Measurements from ENCODE around the gene ZBED2. TPM values are rescaled to one million over a fixed set of nuclear protein-coding genes. Genes with fewer than 3 reads are reported as not detected.
"Not testable (repeated sequence)": the region's sequence is repeated elsewhere in the genome, so short reads cannot be mapped to it uniquely, and the experiment has no call there.

ZBED2 gene
- total RNA-seq, 2 donors from 2014 or later, result 0.68 TPM; not detected in 1

- Histone ChIP-seq H3K4me3 (no peak overlapping the region), H3K27me3 (replicated peaks; ENCODE audit: insufficient read depth) (no peaks in the 10 kb centered on the region), H3K27ac (no peak overlapping the region), H3K36me3 (no peaks in the 10 kb centered on the region), H3K9me3 (no peaks in the 10 kb centered on the region), H3K4me1 (replicated peaks) (no peaks in the 10 kb centered on the region)
- no peak for DNase-seq (ENCODE audit: low spot score)
- 82% methylated on average over 2 of the region's 2 CpGs for WGBS
- TF ChIP-seq POLR2A (IDR thresholded peaks at IDR 0.05) (no peak), CTCF (IDR thresholded peaks at IDR 0.05) (no peak), POLR2AphosphoS5 (IDR thresholded peaks at IDR 0.05) (no peak)
- intact Hi-C loops (cut with DNase I), result no loop called here
Measured at GRCh38 chr3:111566844-111567243, 28.3 kb downstream of the ZBED2 start.

GRCh38 chr3:111561902-111562301, 33.2 kb downstream of the ZBED2 start:
- H3K9me3 ChIP-seq; H3K4me1 ChIP-seq (replicated peaks); H3K36me3 ChIP-seq; H3K4me3 ChIP-seq; intact Hi-C loops (cut with DNase I); H3K27me3 ChIP-seq (replicated peaks; ENCODE audit: insufficient read depth); DNase-seq (ENCODE audit: low spot score); H3K27ac ChIP-seq: not testable (repeated sequence)
- 97% methylated on average over 16 of the region's 25 CpGs for WGBS

GRCh38 chr3:111548756-111549155, 46.4 kb downstream of the ZBED2 start:
- no peaks in the 10 kb centered on the region for H3K27me3 ChIP-seq (replicated peaks; ENCODE audit: insufficient read depth)
- H3K9me3 ChIP-seq, result no peaks in the 10 kb centered on the region
- no peaks in the 10 kb centered on the region for H3K4me1 ChIP-seq (replicated peaks)
- H3K4me3 ChIP-seq, result no peak overlapping the region
- no peaks in the 10 kb centered on the region for H3K36me3 ChIP-seq
- intact Hi-C loops (cut with DNase I), result no loop called here
- no peak overlapping the region for H3K27ac ChIP-seq
- DNase-seq (ENCODE audit: low spot score), result no peak
- no peak for TF ChIP-seq POLR2A (IDR thresholded peaks at IDR 0.05)

GRCh38 chr3:111548092-111548491, 47.1 kb downstream of the ZBED2 start:
- no peak for DNase-seq (ENCODE audit: low spot score)
- Histone ChIP-seq H3K4me3 (no peak overlapping the region), H3K27me3 (replicated peaks; ENCODE audit: insufficient read depth) (no peaks in the 10 kb centered on the region), H3K4me1 (replicated peaks) (no peaks in the 10 kb centered on the region), H3K27ac (no peak overlapping the region), H3K36me3 (no peaks in the 10 kb centered on the region), H3K9me3 (no peaks in the 10 kb centered on the region)
- intact Hi-C loops (cut with DNase I), result no loop called here
- TF ChIP-seq POLR2AphosphoS5 (IDR thresholded peaks at IDR 0.05), result no peak
- TF ChIP-seq CTCF (IDR thresholded peaks at IDR 0.05), result no peak
- no peak for TF ChIP-seq POLR2A (IDR thresholded peaks at IDR 0.05)
- 82% methylated on average over 1 of the region's 1 CpG for WGBS

GRCh38 chr3:111547631-111548030, 47.5 kb downstream of the ZBED2 start:
- no peaks in the 10 kb centered on the region for H3K27me3 ChIP-seq (replicated peaks; ENCODE audit: insufficient read depth)
- DNase-seq (ENCODE audit: low spot score), result no peak
- TF ChIP-seq POLR2AphosphoS5 (IDR thresholded peaks at IDR 0.05) (no peak), CTCF (IDR thresholded peaks at IDR 0.05) (no peak), POLR2A (IDR thresholded peaks at IDR 0.05) (no peak)
- H3K9me3 ChIP-seq, result no peaks in the 10 kb centered on the region
- 77% methylated on average over 4 of the region's 4 CpGs for WGBS
- H3K4me1 ChIP-seq (replicated peaks), result no peaks in the 10 kb centered on the region
- intact Hi-C loops (cut with DNase I), result no loop called here
- no peak overlapping the region for H3K4me3 ChIP-seq
- H3K27ac ChIP-seq, result no peak overlapping the region
- no peaks in the 10 kb centered on the region for H3K36me3 ChIP-seq

- Histone ChIP-seq H3K27ac (no peak overlapping the region), H3K9me3 (no peaks in the 10 kb centered on the region), H3K4me1 (replicated peaks) (no peaks in the 10 kb centered on the region), H3K27me3 (replicated peaks; ENCODE audit: insufficient read depth) (no peaks in the 10 kb centered on the region), H3K4me3 (no peak overlapping the region), H3K36me3 (no peaks in the 10 kb centered on the region)
- 57% methylated on average over 2 of the region's 2 CpGs for WGBS
- TF ChIP-seq POLR2A (IDR thresholded peaks at IDR 0.05) (no peak), POLR2AphosphoS5 (IDR thresholded peaks at IDR 0.05) (no peak), CTCF (IDR thresholded peaks at IDR 0.05) (no peak)
- intact Hi-C loops (cut with DNase I), result no loop called here
- no peak for DNase-seq (ENCODE audit: low spot score)
Measured at GRCh38 chr3:111545349-111545748, 49.8 kb downstream of the ZBED2 start.

Other genes with a start within 250 kb of the ZBED2 start
- gene CD96, start 53.1 kb downstream of the ZBED2 start, total RNA-seq, result 1 to 10 TPM in 1 of 2 donors, under 1 TPM in 1; 0.45 to 2.2 TPM
- gene PLCXD2, start 79.3 kb upstream of the ZBED2 start, total RNA-seq, result 1 to 10 TPM; 1.0 to 3.1 TPM